ENCODE data around the gene MYO3B. TPM values are rescaled to one million over a fixed set of nuclear protein-coding genes. Genes with fewer than 3 reads are reported as not detected.
"Not testable (repeated sequence)": the region's sequence is repeated elsewhere in the genome, so short reads cannot be mapped to it uniquely, and the experiment has no call there.

The MYO3B gene
- total RNA-seq, 2 donors from 2014 or later = 0.05 to 0.32 TPM

DNA sequence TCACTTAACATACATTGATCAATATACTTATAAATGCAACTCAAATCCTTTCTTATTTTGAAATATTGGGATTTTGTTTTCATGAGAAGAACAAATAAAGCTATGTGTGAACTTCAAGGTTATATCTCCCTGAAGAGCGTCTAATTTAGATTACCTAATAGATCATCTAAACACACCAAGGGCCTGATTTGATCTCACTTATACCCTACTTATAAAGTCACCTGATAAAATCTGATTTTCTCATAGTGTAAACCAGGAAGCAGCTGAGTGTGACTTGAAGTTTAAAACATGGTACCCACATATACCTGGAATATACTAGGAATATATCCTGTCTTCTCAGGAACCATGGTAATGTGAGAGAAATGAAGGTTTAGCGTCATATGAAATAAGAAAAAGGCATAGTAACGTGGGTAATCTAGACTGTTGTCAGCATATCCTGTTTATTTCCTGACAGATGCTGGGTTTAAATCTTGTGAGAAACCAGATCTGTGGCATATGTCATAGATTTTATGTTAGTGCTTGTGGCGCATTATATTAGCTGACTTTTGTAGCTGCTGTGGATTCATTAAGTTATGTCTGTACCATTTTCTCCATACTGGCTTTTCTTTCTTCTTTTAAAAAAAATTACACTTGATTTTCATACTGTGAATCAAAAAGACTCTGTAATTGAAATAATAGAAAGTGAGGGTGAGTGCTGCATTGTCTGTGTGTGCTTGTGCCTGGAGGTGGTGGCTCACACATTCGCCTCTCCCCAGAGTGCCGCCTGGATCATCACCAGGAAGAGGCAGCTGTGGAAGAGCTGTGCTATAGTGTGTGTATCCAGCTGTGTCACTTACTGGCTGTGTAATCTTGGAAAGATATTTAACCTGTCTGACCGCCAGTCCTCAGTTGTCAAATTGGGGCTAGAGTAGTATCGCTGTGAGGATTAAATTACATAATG, 164.0 kb downstream of the MYO3B start:
- H3K4me3 ChIP-seq = no peak overlapping the region
- no peak overlapping the region for H3K27ac ChIP-seq
- no peaks in the 10 kb centered on the region for H3K4me1 ChIP-seq
- TF ChIP-seq CTCF (IDR thresholded peaks at IDR 0.05) = no peak
- intact Hi-C loops (cut with DNase I) = no loop called here
- no peak for DNase-seq
- no peak overlapping the region for H3K9ac ChIP-seq (ENCODE audit: low read depth in 2 of 2, low read length in 2 of 2)
- H3K27me3 ChIP-seq = no peaks in the 10 kb centered on the region
- H3K9me3 ChIP-seq = no peaks in the 10 kb centered on the region
- H3K36me3 ChIP-seq = no peaks in the 10 kb centered on the region

GRCh38 chr2:170344663-170345346, 166.9 kb downstream of the MYO3B start:
- intact Hi-C loops (cut with DNase I) = no loop called here
- TF ChIP-seq CTCF (IDR thresholded peaks at IDR 0.05) = no peak
- H3K27me3 ChIP-seq = no peaks in the 10 kb centered on the region
- H3K9ac ChIP-seq (ENCODE audit: low read depth in 2 of 2, low read length in 2 of 2) = no peak overlapping the region
- no peaks in the 10 kb centered on the region for H3K4me1 ChIP-seq
- DNase-seq = no peak
- H3K4me3 ChIP-seq = no peak overlapping the region
- no peaks in the 10 kb centered on the region for H3K36me3 ChIP-seq
- no peaks in the 10 kb centered on the region for H3K9me3 ChIP-seq
- H3K27ac ChIP-seq = no peak overlapping the region

DNA sequence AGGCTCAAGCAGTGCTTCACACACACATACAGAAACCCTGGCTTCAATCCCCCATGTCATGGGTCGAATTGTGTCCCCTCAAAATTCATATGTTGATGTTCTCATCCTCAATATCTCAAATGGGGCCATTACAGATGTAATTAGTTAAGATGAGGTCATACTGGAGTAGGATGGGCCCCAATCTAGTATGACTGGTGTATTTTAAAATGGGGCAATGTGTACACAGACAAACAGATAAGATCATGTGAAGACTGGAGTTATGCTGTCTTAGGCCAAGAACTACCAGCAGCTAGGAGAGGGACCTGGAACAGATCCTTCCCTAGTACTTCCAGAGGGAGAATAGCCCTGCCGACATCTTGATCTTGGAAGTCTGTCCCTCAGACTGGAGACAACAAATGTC, 167.7 kb downstream of the MYO3B start:
- Histone ChIP-seq H3K4me3 (no peak overlapping the region), H3K36me3 (no peaks in the 10 kb centered on the region), H3K4me1 (no peaks in the 10 kb centered on the region), H3K27ac (no peak overlapping the region), H3K27me3 (no peaks in the 10 kb centered on the region), H3K9me3 (no peaks in the 10 kb centered on the region), H3K9ac (ENCODE audit: low read depth in 2 of 2, low read length in 2 of 2) (no peak overlapping the region)
- TF ChIP-seq CTCF (IDR thresholded peaks at IDR 0.05) = no peak
- no peak for DNase-seq
- intact Hi-C loops (cut with DNase I) = no loop called here

GRCh38 chr2:170349269-170349668, 171.3 kb downstream of the MYO3B start:
- H3K36me3 ChIP-seq; H3K9me3 ChIP-seq; H3K27ac ChIP-seq; DNase-seq; H3K9ac ChIP-seq (ENCODE audit: low read depth in 2 of 2, low read length in 2 of 2); H3K27me3 ChIP-seq; H3K4me1 ChIP-seq; H3K4me3 ChIP-seq; intact Hi-C loops (cut with DNase I): not testable (repeated sequence)

GRCh38 chr2:170350929-170351826, 173.2 kb downstream of the MYO3B start:
- H3K9me3 ChIP-seq = no peaks in the 10 kb centered on the region
- H3K27me3 ChIP-seq = no peaks in the 10 kb centered on the region
- no peaks in the 10 kb centered on the region for H3K36me3 ChIP-seq
- no peak overlapping the region for H3K4me3 ChIP-seq
- no peaks in the 10 kb centered on the region for H3K4me1 ChIP-seq
- intact Hi-C loops (cut with DNase I) = no loop called here
- DNase-seq = no peak
- H3K9ac ChIP-seq (ENCODE audit: low read depth in 2 of 2, low read length in 2 of 2) = no peak overlapping the region
- no peak overlapping the region for H3K27ac ChIP-seq
- TF ChIP-seq CTCF (IDR thresholded peaks at IDR 0.05) = no peak

All from colonic mucosa (tissue), 4 donors.